CD4-positive, alpha-beta T cell treated with Interleukin-6 for 4 hours (primary cell): Measurements from ENCODE around the gene KPNB1.
A peak's percentile ranks its signal among the peaks of the same experiment; 100 is the strongest.

Experiments used
- DNase-seq: peaks from one replicate; pipeline ENCODE4 v3.0.0-alpha.2; 2020; ENCODE audit warnings: mixed read lengths

Gene KPNB1

GRCh38 chr17:47698749-47699535, 49.2 kb downstream of the KPNB1 start:
- DNase-seq: peak; percentile 80

- no peak for DNase-seq
Observed at GRCh38 chr17:47699536-47699840, 49.8 kb downstream of the KPNB1 start.

GRCh38 chr17:47700471-47701449, 51.0 kb downstream of the KPNB1 start:
- no peak for DNase-seq

GRCh38 chr17:47701608-47702007, 51.9 kb downstream of the KPNB1 start:
- DNase-seq: no peak

- DNase-seq: no peak
Observed at GRCh38 chr17:47702391-47702995, 52.8 kb downstream of the KPNB1 start.

- peak; percentile 45 for DNase-seq
Observed at GRCh38 chr17:47703191-47703591, 53.5 kb downstream of the KPNB1 start.

GRCh38 chr17:47703671-47704070, 54.0 kb downstream of the KPNB1 start:
- no peak for DNase-seq

- DNase-seq: peak; percentile 28
Observed at GRCh38 chr17:47704116-47704515, 54.4 kb downstream of the KPNB1 start.

GRCh38 chr17:47704736-47705135, 55.0 kb downstream of the KPNB1 start:
- DNase-seq: no peak

- DNase-seq: peak; percentile 52
Observed at GRCh38 chr17:47705536-47706530, 56.1 kb downstream of the KPNB1 start.

GRCh38 chr17:47707056-47707804, 57.5 kb downstream of the KPNB1 start:
- DNase-seq: no peak

- no peak for DNase-seq
Observed at GRCh38 chr17:47707884-47708283, 58.2 kb downstream of the KPNB1 start.

GRCh38 chr17:47708312-47708863, 58.7 kb downstream of the KPNB1 start:
- no peak for DNase-seq

GRCh38 chr17:47708864-47709541, 59.3 kb downstream of the KPNB1 start:
- DNase-seq: no peak

GRCh38 chr17:47709594-47709993, 59.9 kb downstream of the KPNB1 start:
- no peak for DNase-seq

GRCh38 chr17:47711366-47712099, 61.8 kb downstream of the KPNB1 start:
- DNase-seq: no peak

GRCh38 chr17:47712330-47713023, 62.8 kb downstream of the KPNB1 start:
- no peak for DNase-seq

GRCh38 chr17:47713980-47714700, 64.4 kb downstream of the KPNB1 start:
- DNase-seq: no peak
